ENCODE results near the gene CD63.

Gene CD63

DNA sequence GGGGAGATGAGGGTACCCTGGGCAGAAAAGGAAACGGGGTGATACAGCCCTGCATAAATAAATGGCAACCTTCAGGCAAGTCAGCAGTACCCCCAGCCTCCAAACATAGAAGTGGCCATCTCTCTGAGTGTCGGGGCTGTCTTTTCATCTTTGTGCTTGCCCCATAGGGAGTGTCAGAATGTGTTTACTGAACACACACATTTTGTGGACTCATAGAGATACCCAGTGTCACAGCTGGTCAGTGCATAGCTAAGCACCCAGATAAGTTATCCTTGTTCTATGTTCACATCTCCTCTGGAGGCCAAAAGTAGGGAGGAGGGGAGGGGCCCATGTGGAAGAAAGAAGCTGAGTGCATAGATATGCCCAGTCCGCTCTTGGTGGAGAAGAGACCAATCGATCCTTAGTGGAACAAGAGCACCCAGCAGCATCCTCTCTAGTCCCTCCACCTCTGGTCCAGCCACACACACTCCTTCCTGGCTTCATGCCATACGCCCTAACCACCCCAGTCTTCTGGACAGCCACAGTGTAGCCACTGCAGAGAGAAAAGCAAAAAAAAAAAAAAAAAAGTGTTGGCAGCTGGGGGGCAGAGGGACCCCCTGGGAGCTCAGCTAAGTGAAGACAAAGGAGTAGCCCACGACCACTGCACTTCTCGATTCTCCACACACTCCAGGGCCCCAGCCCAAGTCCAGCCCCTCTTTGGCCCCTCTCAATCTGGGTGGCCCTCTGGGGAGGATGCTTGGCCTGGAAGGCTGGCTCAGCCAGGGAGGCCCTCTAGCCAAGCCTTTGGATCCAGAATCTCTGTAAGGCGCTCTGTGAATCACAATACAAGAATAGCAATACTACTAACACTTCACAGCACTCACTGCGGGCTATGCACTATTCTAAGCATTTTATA is 23.7 kb downstream of the CD63 start:
- no peak for DNase-seq (ENCODE audit: low spot score)

DNA sequence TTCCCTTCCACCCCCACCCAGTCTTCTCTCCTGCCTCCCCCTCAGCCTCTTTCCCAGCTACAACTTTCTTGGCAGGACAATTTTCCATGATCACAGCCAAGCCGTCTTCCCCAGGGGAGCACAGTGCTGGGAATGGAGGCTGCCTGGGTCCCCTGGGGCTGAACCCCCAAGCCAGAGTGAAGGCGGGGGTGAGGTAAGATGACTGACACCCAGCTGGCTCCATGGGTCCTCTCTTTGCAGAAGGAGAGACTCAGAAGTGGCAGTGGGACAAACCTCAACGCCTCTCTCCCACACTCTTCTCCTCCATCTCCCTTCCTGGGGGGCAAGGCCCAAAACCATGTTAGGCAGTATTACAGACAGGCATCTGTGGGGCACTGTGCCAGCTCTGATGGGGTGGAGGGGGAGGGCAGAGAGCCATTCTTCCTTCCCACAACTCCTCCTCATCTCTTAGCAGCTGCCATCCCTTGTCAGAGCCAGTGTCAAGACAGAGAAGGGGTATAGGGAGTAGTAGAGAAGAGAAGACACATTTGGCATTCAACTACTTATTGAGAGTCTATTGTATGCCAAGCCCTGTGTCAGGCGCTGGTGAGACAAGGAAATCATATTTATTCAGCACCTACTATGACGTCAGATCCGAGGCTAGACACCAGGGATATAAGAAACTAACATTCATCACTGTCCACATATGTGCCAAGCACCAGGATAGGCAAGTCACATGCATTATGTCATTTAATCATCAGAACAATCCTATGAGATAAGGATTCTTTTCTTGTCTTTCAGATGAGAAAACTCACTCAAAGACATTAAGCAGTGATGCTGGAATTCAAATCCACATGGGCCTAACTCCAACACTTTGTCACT is 24.7 kb downstream of the CD63 start:
- DNase-seq (ENCODE audit: low spot score), result no peak

- DNase-seq (ENCODE audit: low spot score), result no peak
Observed at GRCh38 chr12:55703288-55703687, 25.5 kb downstream of the CD63 start.

- no peak for DNase-seq (ENCODE audit: low spot score)
Observed at GRCh38 chr12:55702861-55703260, 25.9 kb downstream of the CD63 start.

- DNase-seq (ENCODE audit: low spot score), result no peak
Observed at GRCh38 chr12:55700255-55701018, 28.4 kb downstream of the CD63 start.

DNA sequence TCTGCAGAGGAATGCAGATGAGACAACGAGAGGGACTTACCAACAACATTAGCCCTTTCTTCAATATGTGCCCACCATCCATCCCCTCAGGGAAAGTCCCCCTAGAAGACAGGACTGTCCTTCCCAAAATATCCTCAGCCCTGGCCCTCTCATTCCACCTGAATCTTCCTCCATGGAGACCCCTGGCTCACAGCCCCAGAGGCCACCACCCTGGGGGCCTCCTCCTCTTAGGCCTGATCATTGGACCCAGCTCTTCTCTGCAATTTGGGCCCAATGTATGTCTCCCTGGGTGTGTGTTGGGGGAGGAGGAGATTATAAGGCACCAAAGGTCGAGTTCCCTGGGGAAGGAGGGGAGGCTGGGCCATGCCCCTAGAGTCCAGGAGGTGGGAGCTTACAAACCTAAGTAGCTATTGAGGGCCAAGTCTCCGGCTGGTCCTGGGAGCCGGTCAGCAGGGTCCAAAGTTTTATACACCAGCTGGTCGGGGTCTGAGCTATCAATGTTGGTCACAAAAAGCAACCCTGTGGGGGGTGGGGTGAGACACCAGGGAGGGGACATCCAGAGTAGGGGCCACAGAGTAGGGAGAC is 29.2 kb downstream of the CD63 start:
- DNase-seq (ENCODE audit: low spot score), result no peak

DNA sequence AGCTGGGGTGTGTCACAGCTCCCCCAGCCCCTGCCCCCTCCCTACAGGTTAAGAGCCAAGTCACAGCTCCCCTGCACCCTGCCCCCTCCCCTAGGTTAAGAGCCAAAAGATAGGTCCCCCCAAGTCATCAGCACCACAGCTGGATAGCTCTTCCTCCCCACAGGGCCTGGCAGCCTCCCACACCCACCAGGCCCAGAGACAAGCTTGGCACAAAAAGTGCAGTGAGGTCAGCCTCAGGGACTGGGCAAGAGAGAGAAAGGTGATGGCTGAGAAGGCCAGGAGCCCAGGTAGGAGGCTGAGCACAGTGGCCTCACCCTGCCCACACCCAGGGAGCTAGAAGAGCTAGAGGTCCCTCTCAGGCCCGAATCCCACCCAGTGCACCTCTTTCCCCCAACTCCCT is 29.8 kb downstream of the CD63 start:
- no peak for DNase-seq (ENCODE audit: low spot score)

- no peak for DNase-seq (ENCODE audit: low spot score)
Observed at GRCh38 chr12:55698241-55698955, 30.4 kb downstream of the CD63 start.

DNA sequence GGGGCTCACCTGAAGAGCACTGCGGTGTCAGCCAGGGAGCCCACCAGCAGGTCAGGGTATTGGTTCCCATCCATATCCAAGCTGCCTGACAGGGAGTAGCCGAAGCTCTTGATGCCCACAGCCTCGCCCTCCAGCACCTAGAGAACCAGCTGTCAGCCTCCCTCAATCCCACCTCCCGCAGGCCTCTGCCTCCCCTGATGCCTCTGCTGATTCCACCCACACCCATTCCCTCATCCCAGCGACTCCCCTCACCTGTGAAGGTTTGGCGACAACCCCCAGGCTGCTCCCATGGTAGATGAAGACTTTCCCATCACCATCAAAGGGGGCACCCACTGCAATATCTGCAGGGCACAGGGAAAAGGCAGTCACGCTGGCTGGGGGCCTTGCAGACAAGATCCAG is 31.1 kb downstream of the CD63 start:
- DNase-seq (ENCODE audit: low spot score), result no peak

GRCh38 chr12:55696796-55697462 is 31.9 kb downstream of the CD63 start:
- DNase-seq (ENCODE audit: low spot score), result no peak

DNA sequence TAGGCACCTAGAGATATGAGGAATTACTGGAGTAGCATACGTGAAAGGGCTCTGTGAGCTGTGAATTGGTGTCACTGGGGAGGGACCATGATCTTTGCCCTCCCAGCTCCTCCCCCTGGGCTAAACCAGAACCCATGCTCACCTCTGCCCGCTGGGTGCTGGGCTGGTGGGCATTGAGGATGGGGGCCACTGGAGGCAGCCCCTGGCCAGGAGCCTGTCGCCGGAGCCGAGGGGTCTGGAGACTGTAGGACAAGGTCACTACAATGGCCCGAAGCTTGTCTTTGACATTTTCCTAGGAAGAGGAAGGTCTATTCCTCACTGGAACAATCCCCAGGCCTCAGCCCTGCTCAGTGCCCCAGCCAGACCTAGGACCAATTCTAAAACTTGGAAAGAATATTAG is 32.7 kb downstream of the CD63 start:
- DNase-seq (ENCODE audit: low spot score), result no peak

GRCh38 chr12:55695349-55695748 is 33.5 kb downstream of the CD63 start:
- DNase-seq (ENCODE audit: low spot score), result no peak

GRCh38 chr12:55694651-55695050 is 34.2 kb downstream of the CD63 start:
- DNase-seq (ENCODE audit: low spot score), result no peak

DNA sequence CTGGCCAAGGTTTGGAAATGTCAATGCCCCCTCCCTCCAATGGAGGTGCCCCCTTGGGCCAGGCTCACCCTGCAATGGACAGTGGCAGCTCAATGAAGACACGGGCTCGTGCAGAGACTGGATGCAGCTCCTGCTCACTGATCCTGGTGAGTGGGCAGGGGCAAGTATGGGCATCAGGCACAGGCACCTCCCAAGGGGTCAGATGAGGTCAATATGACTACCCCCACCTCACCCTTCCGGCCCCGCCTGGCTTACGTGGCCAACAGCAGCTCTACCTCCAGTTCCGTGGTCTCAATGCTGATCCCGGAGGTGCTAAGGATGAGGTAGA is 34.7 kb downstream of the CD63 start:
- DNase-seq (ENCODE audit: low spot score), result no peak

DNA sequence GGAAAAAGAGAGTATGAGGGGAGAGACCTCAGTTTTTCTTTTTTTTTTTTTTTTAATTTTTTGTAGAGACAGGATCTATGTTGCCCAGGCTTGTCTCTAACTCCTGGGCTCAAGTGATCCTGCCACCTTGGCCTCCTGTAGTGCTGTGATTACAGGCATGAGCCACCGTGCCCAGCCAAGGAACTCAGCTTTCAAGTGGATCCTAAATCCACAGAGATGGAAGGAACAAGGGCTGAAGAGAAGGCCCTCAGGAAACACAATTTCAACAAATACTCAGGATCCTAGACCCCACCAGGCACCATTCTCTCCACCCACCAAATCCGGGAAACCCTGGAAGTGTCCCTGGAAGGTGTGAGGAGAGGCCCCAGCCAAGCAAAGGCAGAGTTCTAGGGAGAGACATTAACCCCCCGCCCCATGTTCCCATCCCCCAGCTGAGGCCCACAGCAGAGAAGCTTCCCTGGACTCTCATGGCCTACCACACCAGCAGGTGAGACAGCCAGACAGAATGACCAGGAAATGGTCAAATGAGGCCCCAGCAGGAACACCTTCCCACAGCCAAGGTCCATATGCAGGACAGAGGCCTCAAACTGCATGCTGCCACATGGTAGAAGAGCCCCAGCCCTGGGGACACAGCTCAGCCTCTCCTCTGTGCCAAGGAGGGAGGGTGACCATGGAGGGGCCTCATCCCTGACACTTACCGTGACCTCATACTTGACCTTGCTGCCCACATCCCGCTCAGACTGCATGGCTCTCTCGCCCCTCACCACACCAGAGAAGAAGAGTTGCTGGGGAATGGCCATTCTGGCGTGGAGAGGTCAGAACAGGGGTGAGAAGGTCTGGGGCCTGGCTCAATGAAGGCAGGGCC is 35.3 kb downstream of the CD63 start:
- no peak for DNase-seq (ENCODE audit: low spot score)

- DNase-seq (ENCODE audit: low spot score), result no peak
Observed at GRCh38 chr12:55692631-55693322, 36.0 kb downstream of the CD63 start.

GRCh38 chr12:55688716-55689655 is 39.8 kb downstream of the CD63 start:
- DNase-seq (ENCODE audit: low spot score), result no peak

- no peak for DNase-seq (ENCODE audit: low spot score)
Observed at GRCh38 chr12:55687746-55688145, 41.1 kb downstream of the CD63 start.
